Measurements from ENCODE around the gene HTT. TPM values are rescaled to one million over a fixed set of nuclear protein-coding genes. Genes with fewer than 3 reads are reported as not detected.

The HTT gene
- total and polyA plus RNA-seq, 2 of the 13 experiments (the other 11 are each of a cell fraction or from before 2014, with no cell fraction given) = 17.5 to 19.5 TPM

- H3K27me3 ChIP-seq (ENCODE audit: control insufficient read depth in 1 of 2, insufficient read depth in 2 of 2, low read length in 2 of 2) = peaks cover 3 to 22% of the 10 kb centered on the region in 2 experiments; a peak in 3 of 5 replicates
- in situ Hi-C loops (cut with HindIII; ENCODE audit: extremely low pct_ligation_motif_present, low pct_unique_long_range_greater_than_20kb) (no loop called here), intact Hi-C loops (cut with micrococcal nuclease; ENCODE audit: unreplicated experiment) (no loop called here)
- no peaks in the 10 kb centered on the region for H3K36me3 ChIP-seq (replicated peaks in 1 of 2; ENCODE audit: control insufficient read depth in 1 of 2, insufficient read depth in 2 of 2, low read length in 2 of 2)
- peak overlapping the region; percentile 84; the same call in 1 of the 2 replicates for H3K4me2 ChIP-seq (ENCODE audit: low read depth, low read length)
- no peak overlapping the region for H2AFZ ChIP-seq (ENCODE audit: low read length)
- 75% methylated on average over 23 of the region's 28 CpGs for WGBS (ENCODE audit: low lambda C conversion rate)
- no peaks in the 10 kb centered on the region for H4K20me1 ChIP-seq (ENCODE audit: insufficient read depth, low read length)
- POLR2A ChIA-PET = no interaction called here
- CTCF ChIA-PET (ENCODE audit: low intra/inter-chr PET ratio, low total read pairs) = no interaction called here
- peak overlapping the region in 1 of 3 experiments; percentile 70; a peak in 1 of 6 replicates for H3K4me3 ChIP-seq (replicated peaks in 1 of 3; ENCODE audit: insufficient read depth in 1 of 3, low read depth in 2 of 3, low read length in 3 of 3)
- H3K9me3 ChIP-seq (ENCODE audit: low read length) = no peaks in the 10 kb centered on the region
- H3K9ac ChIP-seq (ENCODE audit: insufficient read depth, low read depth, low read length) = no peak overlapping the region
- ATAC-seq = no peak
- TF ChIP-seq ATAD3A (CRISPR knock-in tag; IDR thresholded peaks at IDR 0.05) (no peak), ZNF275 (CRISPR knock-in tag; IDR thresholded peaks at IDR 0.05; ENCODE audit: borderline replicate concordance) (no peak), POGZ (CRISPR knock-in tag; IDR thresholded peaks at IDR 0.05) (no peak), ZNF142 (CRISPR knock-in tag; IDR thresholded peaks at IDR 0.05) (no peak), MYC (CRISPR knock-in tag; IDR thresholded peaks at IDR 0.05; ENCODE audit: borderline replicate concordance) (no peak), TFDP1 (CRISPR knock-in tag; IDR thresholded peaks at IDR 0.05; ENCODE audit: borderline replicate concordance) (no peak), ZFP90 (CRISPR knock-in tag; IDR thresholded peaks at IDR 0.05; ENCODE audit: borderline replicate concordance) (no peak), ATF1 (CRISPR knock-in tag; IDR thresholded peaks at IDR 0.05) (no peak), ZBTB38 (CRISPR knock-in tag; IDR thresholded peaks at IDR 0.05) (no peak)
- FAIRE-seq = no peak
- H3K4me1 ChIP-seq (ENCODE audit: insufficient read depth, low read length) = peaks cover 64% of the 10 kb centered on the region
- DNase-seq (ENCODE audit: low spot score) = no peak
- no peak overlapping the region for H3K27ac ChIP-seq (ENCODE audit: extremely low read length, insufficient read depth, low read length)
- H3K79me2 ChIP-seq (ENCODE audit: insufficient read depth, low read length) = no peaks in the 10 kb centered on the region
- no TSS peak for BruUV-seq (replicated peaks)
Observed at GRCh38 chr4:3040452-3041191, 33.9 kb upstream of the HTT start.

All from HepG2 (cell line).